GOT3 (cell line): ENCODE results near the gene SAMD10.
"Not testable (repeated sequence)": the region's sequence is repeated elsewhere in the genome, so short reads cannot be mapped to it uniquely, and the experiment has no call there.

Source experiments
- DNase-seq: peaks from one replicate; lab custom pipeline; 2025; ENCODE audit warnings: mixed read lengths; lab: John Stamatoyannopoulos, UW

The SAMD10 gene

DNA sequence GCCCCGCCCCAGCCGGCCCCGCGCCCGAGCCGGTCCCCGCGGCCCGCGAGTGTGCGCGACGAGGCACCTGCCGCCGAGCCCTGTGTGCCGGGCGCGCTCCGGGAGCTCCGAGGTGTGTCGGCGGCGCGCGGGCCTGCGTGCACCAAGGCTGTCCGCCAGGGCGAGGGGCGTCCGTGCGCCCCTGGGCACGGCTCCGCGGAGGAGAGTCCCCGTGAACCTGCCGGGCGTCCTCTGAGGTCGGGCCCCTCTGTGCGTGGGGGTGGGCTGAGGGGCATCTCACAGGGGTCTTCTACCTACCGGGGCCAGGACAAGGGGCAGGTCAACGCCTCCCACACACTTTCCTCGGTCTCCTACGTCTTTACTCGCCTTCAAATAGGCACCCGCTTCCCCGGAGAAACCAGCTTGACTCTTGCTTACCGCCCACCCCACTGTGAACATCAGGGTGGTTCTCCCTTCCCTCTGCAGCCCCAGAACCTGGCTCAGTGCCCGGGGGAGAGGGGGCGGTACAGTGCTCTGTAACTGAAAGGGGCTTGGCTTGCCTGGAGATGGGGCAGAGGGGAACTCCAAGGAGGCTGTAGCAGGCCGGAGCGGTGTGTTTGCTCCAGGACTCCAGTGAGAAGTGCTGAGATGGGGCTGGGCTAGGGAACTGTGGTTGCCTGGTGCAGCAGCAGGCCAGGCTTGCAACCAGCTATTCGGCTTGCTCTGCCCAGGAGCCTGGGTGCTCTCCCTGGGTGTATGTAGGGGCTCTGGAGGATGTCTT lies at the start of gene SAMD10:
TSS of gene SAMD10 (minus strand) at position 86 of the 760 bp plus-strand sequence. CDS start 175 bp downstream, outside the sequence.
- DNase-seq: no peak

DNA sequence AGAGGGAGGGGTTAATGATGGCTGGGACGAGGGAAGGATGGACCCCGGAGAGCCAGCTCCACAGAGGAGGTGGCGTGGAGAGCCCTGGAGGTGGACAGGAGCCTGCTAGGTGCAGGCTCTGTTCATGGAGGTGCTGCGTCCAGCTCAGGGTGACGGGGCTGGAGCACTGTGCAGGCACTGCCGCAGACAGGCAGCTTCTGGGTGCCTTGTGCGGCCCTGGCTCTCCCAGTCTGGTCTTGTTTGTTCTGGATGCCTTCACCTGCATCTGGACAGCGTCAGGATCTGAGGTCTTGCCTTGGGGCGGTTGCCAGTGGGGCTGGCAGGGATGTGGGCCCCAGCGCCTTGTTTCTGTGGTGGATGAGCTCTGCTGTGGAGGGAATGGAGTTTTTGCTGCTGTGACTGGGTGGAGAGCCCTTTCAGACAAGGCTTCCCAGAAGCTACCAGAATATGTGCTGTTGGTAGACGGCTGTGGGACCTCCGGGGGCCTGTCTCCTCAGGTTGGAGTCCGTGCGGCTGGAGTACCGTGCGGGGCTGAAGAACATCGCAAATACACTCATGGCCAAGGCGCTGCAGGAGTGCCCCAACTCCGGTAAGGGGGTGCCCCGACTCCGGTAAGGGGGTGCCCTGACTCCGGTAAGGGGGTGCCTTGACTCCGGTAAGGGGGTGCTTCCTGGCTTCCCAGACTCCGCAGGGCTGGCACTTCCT lies 48.7 kb upstream of the SAMD10 start:
- no peak for DNase-seq

DNA sequence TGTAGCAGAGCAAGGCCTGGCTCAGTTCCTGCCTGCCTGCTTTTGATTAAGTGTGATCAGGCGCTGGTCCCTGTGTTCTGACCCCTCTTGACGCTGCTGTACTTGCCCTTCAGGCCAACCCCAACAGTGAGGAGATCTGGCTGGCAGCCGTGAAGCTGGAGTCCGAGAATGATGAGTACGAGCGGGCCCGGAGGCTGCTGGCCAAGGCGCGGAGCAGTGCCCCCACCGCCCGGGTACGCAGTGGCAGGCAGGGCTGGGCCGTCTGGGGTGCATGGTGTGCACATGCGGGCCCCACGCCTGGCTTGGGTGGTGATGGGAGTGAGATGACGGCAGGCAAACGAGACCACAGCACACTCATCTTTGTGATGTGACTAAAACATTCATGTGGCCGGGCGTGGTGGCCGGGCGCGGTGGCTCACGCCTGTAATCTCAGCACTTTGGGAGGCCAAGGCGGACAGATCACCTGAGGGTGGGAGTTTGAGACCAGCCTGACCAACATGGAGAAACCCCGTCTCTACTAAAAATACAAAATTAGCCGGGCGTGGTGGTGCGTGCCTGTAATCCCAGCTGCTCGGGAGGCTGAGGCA lies 46.5 kb upstream of the SAMD10 start:
- no peak for DNase-seq

DNA sequence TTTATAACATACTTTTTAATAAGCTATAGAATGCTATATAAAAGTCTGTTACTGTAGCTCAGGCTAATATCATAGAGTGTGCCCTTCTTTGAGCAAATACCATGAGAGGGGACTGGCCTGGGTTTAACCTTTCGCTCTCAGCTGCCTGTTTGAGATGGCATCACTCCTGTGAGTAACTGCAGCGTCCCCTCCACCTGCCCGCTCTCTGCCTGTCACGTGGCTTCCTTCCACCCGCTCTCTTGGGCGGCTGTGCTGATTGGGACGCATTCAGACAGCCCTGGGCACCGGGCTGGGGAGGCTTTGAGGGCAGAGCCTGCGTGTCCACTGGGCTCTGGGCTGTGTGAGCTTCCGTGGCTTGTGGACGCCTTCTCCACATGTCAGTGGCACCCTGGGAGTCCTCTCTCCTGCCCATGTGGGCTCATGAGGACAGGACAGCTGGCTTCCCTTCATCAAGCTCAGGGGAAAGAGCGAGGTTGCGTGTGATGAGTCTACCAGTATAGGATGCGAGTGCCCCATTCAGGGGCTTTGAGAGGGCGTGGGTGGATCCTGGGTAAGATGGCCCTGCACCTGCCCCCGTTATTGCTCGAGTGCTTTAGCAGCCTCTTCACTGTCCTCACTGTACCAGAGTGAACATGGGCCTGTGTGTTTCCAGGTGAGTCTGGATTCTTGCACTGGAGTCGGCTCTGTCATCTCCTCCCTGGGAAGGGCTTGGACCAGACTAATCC lies 45.8 kb upstream of the SAMD10 start:
- DNase-seq: no peak

DNA sequence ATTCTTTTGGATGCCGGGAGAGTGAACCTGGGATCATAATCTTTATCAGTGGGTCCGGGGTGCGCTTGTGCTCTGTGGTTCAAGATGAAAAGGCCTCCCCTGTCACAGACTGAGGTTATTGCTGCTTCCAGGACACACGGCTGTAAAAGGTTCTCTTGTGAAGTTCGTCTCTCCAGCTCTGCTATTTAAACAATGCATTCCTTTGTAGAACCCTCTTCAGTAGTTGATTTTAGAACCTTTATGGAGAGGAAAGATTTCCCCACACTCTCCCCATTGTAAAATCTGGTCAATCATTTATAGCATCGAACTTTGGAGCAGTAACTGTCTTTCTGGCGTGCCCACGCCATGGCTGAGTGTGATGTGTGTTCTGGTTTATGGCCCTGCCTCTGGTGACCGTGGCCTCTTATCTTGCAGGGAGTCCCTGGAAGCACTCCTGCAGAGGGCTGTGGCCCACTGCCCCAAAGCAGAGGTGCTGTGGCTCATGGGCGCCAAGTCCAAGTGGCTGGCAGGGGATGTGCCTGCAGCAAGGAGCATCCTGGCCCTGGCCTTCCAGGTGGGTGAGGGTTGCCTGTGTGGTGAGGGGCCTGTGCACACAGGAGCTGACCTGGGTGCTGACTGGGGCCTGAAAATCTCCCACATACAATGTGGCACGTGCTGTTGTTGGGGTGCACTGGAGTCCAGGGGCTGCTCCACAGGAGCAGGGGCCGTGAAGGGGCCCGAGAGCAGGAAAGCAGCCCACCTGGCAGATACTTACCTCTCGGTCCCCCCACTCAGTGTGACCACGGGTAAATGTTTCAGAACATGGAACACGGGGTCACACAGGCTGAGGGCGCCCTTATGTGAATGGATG lies 44.9 kb upstream of the SAMD10 start:
- no peak for DNase-seq

DNA sequence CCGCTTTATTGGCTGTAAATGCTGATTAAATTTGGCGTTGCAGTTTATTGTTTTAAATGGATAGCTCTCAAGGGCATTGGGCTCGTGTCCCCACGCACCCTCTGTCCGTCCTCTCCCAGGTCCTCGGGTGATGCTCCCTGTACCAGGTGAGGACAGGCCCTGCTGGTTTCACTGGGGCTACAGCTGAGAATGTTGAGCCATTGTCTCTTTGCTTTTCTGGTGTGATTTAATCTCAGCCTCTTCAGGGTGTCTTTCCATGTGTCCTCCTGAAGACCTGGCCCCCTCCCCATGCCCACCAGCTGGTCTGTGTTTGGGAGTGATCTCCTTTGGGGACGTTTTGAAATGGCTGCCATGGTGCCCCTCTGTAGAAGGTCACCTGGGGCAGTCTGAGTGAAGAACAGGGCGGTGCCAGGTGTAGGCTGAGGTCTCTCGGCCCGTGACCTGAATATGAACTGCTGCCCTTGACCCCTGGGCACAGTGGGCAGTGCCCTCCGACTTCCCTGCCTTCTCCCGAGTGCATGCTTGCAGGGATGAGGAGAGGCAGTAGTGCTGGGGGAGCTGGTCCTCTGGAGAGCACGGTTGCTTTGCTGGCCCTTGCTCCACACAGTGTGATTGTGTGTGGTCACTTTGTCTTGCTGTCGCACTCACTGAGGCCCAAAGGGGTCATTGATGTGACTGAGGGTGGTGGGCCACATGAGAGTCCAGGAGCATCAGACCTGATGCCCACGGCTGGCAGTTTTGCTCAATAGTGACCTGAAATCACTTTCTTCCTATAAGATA lies 44.1 kb upstream of the SAMD10 start:
- no peak for DNase-seq

DNA sequence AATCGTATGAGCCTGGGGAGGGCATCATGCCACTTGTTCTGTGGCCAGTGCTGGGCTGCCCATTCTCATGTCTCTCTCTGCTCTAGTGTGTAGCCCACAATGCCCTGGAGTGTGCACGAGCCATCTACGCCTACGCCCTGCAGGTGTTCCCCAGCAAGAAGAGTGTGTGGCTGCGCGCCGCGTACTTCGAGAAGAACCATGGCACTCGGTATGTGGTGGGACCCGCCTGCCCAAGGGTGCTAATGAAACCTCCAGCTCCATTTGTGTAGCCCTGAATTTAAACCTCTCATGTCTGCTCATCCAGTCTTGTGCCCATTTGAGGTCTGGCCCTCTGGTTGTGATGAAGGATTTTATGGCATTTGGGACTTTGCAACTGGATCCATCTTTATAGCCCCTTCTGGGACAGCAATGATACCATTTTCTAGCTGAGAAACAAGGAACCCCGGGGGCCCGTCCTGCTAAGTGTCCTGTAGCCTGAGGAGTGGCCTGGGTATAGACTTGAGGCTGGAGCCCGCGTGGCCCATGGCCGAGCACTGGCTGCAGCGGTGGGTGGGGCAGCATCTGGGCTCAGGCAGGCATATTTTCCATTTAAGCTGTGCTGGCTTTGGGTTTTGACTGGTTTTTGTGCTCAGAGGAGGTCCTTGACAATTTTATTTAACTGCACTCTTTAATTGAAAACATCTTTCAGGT lies 43.4 kb upstream of the SAMD10 start:
- no peak for DNase-seq

DNA sequence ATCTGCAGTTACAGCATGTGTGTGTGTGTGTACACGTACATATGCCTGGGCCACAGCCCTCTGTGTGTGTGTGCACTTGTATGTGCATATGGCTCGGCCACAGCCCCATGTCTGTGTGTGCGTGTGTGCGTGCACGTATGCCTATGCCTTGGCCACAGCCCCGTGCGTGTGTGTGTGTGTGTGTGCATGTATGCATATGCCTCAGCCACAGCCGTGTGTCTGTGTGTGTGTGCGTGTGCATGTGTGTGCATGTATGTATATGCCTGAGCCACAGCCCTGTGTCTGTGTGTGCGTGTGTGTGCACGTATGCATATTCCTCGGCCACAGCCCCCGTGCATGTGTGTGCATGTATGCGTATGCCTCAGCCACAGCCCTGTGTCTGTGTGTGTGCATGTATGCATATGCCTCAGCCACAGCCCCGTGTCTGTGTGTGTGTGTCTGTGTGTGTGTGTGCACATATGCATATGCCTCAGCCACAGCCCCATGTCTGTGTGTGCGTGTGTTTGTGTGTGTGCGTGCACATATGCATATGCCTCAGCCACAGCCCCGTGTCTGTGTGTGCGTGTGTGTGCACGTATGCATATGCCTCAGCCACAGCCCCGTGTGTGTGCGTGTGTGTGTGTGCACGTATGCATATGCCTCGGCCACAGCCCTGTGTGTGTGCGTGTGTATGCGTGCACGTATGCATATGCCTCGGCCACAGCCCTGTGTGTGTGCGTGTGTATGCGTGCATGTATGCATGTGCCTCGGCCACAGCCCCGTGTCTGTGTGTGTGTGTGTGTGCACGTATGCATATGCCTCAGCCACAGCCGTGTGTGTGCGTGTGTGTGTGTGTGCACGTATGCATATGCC lies 41.9 kb upstream of the SAMD10 start:
- DNase-seq: no peak

DNA sequence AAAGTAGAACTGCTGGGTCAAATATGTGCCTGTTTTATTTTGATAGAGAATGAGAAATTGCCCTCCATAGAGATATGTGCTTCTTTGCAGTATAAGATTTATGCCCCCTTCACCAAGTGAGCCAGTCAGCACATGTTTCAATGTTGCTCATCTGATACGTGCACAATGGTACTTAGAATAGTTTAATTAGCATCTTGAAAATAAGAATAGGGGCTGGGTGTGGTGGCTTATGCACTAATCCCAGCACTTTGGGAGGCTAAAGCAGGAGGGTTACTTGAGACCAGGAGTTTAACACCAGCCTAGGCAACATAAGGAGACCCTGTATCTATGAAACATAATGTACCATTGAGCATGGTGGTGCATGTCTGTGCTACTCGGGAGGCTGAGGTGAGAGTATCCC lies 36.2 kb upstream of the SAMD10 start:
- DNase-seq: no peak

DNA sequence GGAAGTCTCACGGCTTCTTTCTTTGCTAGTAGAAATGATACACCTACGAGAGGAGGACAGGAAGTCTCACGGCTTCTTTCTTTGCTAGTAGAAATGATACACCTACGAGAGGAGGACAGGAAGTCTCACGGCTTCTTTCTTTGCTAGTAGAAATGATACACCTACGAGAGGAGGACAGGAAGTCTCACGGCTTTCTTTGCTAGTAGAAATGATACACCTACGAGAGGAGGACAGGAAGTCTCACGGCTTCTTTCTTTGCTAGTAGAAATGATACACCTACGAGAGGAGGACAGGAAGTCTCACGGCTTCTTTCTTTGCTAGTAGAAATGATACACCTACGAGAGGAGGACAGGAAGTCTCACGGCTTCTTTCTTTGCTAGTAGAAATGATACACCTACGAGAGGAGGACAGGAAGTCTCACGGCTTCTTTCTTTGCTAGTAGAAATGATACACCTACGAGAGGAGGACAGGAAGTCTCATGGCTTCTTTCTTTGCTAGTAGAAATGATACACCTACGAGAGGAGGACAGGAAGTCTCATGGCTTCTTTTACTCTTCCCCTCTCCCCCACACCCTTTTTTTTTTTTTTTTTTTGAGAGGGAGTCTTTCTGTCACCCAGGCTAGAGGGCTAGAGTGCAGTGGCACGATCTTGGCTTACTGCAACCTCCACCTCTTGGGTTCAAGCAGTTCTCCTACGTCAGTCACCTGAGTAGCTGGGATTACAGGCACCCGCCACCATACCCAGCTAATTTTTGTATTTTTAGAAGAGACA lies 33.1 kb upstream of the SAMD10 start:
- DNase-seq: not testable (repeated sequence)

DNA sequence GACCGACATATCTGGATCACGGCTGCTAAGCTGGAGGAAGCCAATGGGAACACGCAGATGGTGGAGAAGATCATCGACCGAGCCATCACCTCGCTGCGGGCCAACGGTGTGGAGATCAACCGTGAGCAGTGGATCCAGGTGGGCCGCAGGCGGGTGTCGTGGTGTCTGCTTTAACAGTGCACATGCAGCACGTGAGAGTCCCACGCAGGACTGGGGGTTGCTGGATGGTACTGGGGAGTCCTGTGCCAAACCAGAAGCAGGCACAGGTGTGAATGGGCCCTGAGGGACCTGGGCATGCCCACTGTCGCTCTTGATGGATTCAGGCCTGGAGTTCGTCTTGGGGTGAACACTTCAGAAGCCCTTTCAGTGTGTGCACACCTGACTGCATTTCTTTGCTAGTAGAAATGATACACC lies 31.9 kb upstream of the SAMD10 start:
- no peak for DNase-seq

DNA sequence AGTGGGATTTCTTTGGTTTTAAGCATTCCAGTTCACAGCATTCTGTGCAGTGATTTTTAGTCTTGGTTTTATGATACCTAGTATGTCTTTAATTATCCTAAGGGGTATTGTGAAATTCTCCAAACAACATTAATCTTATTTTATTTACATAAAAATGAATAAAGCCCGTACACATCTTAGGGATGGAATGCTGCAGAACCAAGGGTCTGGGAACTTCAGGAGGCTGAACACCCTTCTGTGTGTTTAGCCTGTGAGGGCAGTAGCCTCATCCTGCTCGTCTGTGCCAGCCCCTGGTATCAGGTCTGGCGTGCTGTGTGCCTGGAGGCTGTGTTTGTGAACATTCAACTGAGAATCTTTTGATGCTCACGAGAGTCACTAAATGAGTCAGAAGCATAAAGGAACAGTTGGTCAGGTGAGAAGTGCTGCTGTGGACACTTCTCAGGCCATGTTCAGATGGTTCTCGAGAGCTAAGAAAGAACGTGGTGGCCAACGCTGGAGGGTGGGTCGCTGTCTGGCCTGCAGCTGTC lies 31.3 kb upstream of the SAMD10 start:
- DNase-seq: no peak

DNA sequence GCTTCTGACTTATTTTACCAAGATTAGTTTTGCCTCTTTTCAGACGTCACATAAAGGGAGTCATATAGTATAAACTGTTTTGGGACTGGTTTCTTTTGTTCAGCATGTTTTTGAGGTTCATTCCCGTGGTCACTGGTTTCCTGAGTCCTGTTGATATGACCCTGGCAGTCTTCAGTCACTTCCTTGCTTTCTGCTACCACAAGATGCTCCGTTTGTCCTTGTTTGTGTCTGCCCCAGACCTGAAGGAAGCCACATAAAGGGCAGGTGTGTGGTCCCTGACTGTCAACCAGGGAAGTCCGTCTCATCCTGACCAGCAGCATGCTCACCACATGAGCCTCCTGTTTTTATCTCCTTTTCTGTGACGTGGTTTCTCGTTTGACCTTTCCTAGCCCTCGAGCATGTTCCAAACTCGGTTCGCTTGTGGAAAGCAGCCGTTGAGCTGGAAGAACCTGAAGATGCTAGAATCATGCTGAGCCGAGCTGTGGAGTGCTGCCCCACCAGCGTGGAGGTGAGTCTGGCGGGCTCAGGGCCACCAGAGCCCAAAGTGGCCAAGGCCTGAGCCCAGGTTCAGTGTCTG lies 30.5 kb upstream of the SAMD10 start:
- no peak for DNase-seq

DNA sequence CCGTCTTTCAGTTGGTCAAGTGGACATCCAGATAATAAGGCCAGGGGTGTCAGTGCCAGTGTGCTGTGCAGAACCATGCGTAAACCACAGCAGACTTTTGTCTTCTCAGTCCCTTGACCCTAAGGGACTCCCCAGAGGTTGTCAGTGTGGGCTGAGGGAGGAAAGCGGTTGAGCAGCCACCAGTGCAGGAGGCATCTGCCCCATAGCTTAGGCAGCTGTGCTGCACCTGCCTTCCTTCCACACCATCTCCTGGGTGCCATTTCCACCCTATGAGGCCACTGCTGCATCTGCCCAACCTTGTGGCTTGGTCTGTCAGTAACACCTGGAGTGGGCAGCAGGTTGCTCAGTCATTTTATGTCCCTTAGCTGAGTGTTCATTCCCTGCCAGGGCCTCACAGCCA lies 27.5 kb upstream of the SAMD10 start:
- no peak for DNase-seq

DNA sequence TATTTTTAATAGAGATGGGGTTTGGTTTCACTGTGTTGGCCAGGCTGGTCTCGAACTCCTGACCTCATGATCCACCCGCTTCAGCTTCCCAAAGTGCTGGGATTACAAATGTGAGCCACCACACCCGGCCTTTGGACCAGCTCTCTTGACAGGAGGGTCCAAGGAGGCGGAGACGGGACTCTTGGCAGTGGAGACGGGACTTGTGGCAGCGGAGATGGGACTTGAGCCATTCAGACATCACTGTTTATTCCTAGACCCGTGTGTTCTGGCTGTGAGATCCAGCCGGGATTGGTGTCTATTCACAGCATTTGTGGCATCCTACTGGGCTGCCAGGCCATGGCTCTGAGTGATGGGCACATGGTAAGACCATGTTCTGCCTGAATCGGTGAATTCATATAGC lies 27.0 kb upstream of the SAMD10 start:
- no peak for DNase-seq

DNA sequence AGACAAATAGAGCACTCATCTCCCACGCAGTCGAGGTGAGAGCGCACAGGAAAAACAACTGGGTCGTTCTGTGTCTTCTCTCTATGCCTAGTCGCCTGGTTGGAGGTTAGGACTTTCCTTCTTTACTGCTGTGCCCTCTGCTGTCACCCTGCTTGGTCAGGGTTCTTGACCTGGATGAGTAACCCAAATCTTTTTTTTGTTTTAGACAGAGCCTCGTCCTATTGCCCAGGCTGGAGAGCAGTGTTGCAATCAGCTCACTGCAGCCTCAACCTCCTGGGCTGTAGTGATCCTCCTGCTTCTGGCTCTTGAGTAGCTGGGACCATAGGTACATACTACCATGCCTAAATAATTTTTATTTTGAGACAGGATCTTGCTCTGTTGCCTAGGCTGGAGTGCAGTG lies 26.0 kb upstream of the SAMD10 start:
- DNase-seq: no peak

DNA sequence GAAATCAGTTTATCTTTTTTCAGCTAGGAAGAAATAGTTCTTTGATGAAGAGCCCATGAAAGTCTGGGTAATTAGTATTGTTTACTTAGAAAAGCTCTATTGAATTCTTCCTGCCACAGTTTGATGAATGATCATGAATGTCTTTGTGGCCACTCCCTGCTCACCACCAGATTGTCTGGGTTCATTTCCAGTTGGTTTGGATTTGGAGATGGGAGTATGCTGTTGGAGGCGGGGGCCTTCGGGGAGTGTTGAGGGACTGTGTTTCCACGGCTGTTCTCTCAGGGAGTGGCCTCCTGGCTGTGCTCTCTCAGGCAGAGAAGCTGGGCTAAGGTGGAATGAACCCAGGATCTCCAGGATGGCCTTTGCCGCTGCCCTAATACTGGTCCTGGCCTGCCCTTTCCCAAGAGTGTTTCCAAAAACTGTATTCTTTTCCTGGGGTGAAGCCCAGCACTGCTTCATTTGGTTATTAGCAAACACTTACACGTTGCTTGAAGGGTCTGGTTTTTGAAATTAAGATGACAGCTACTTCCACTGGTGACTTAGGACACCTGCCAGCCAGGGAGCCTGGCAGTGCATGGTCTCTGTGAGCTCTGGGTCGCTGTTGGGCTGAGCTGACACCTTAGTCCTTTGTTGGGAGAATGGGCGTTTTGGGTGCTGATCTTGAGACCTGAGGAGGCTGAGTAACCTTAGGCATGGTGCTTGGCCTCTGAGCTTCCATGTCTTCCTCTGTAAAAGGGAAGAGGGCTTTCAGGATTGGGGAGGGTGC lies 24.7 kb upstream of the SAMD10 start:
- no peak for DNase-seq
